NCI-H82 treated with DMSO at 0.1 percent for 48 hours (cell line): Measurements from ENCODE around the gene LGALS3.

Experiments used
- DNase-seq: peaks from one replicate; lab custom pipeline; 2025; ENCODE audit not compliant: unreplicated experiment; lab: John Stamatoyannopoulos, UW

Gene LGALS3

GRCh38 chr14:55130196-55130550, 1.1 kb downstream of the LGALS3 start:
- no peak for DNase-seq

GRCh38 chr14:55131370-55132137, 2.5 kb downstream of the LGALS3 start:
- no peak for DNase-seq

GRCh38 chr14:55133416-55133815, 4.4 kb downstream of the LGALS3 start:
- DNase-seq, result no peak

- no peak for DNase-seq
Observed at GRCh38 chr14:55136241-55136640, 7.2 kb downstream of the LGALS3 start.

- DNase-seq, result no peak
Observed at GRCh38 chr14:55136885-55137786, 8.1 kb downstream of the LGALS3 start.

GRCh38 chr14:55138091-55138490, 9.0 kb downstream of the LGALS3 start:
- DNase-seq, result no peak

GRCh38 chr14:55139141-55139540, 10.1 kb downstream of the LGALS3 start:
- no peak for DNase-seq

GRCh38 chr14:55139696-55140509, 10.9 kb downstream of the LGALS3 start:
- no peak for DNase-seq

- no peak for DNase-seq
Observed at GRCh38 chr14:55141825-55142224, 12.8 kb downstream of the LGALS3 start.

- no peak for DNase-seq
Observed at GRCh38 chr14:55142466-55142865, 13.4 kb downstream of the LGALS3 start.

GRCh38 chr14:55146425-55146824, 17.4 kb downstream of the LGALS3 start:
- DNase-seq, result no peak

GRCh38 chr14:55151601-55152000, 22.5 kb downstream of the LGALS3 start:
- no peak for DNase-seq

- no peak for DNase-seq
Observed at GRCh38 chr14:55152052-55152753, 23.2 kb downstream of the LGALS3 start.

- DNase-seq, result peak; percentile 21
Observed at GRCh38 chr14:55153951-55154350, 24.9 kb downstream of the LGALS3 start.

GRCh38 chr14:55157080-55157479, 28.0 kb downstream of the LGALS3 start:
- DNase-seq, result no peak

- DNase-seq, result no peak
Observed at GRCh38 chr14:55158412-55158811, 29.4 kb downstream of the LGALS3 start.

- DNase-seq, result no peak
Observed at GRCh38 chr14:55160989-55161388, 31.9 kb downstream of the LGALS3 start.

GRCh38 chr14:55170526-55170925, 41.5 kb downstream of the LGALS3 start:
- no peak for DNase-seq

- no peak for DNase-seq
Observed at GRCh38 chr14:55180006-55180405, 51.0 kb downstream of the LGALS3 start.

- DNase-seq, result no peak
Observed at GRCh38 chr14:55180434-55180833, 51.4 kb downstream of the LGALS3 start.
